Ishikawa (cell line): ENCODE data around the gene RIN3.

ENCODE experiments used
- CEBPB ChIP-seq: IDR thresholded peaks from 2 replicates; pipeline ENCODE4 v1.6.1; 2012
- CREB1 ChIP-seq: IDR thresholded peaks from 2 replicates; pipeline ENCODE4 v1.6.1; 2012; ENCODE audit warnings: low read depth
- EGR1 ChIP-seq: IDR thresholded peaks from 2 replicates; pipeline ENCODE4 v1.6.1; 2012
- EP300 ChIP-seq: IDR thresholded peaks from 2 replicates; pipeline ENCODE4 v1.6.1; 2012; ENCODE audit warnings: borderline replicate concordance
- FOXM1 ChIP-seq: IDR thresholded peaks from 2 replicates; pipeline ENCODE4 v1.6.1; 2012; ENCODE audit warnings: low read depth, borderline replicate concordance
- MAX ChIP-seq: IDR thresholded peaks from 2 replicates; pipeline ENCODE4 v1.6.1; 2012
- NFIC ChIP-seq: IDR thresholded peaks from 2 replicates; pipeline ENCODE4 v1.6.1; 2012
- RAD21 ChIP-seq: IDR thresholded peaks from 2 replicates; pipeline ENCODE4 v1.6.1; 2012; ENCODE audit warnings: low read depth
- REST ChIP-seq: IDR thresholded peaks from 2 replicates; pipeline ENCODE4 v1.6.1; 2012; ENCODE audit warnings: low read depth, mild to moderate bottlenecking
- TAF1 ChIP-seq: IDR thresholded peaks from 2 replicates; pipeline ENCODE4 v1.6.1; 2012; ENCODE audit warnings: low read depth, mild to moderate bottlenecking
- TCF12 ChIP-seq: IDR thresholded peaks from 2 replicates; pipeline ENCODE4 v1.6.1; 2012; ENCODE audit warnings: low read depth
- TEAD4 ChIP-seq: IDR thresholded peaks from 2 replicates; pipeline ENCODE4 v1.6.1; 2012
- USF1 ChIP-seq: IDR thresholded peaks from 2 replicates; pipeline ENCODE4 v1.6.1; 2012
- YY1 ChIP-seq: IDR thresholded peaks from 2 replicates; pipeline ENCODE4 v1.6.1; 2012; ENCODE audit warnings: low read depth
- ZBTB7A ChIP-seq: IDR thresholded peaks from 2 replicates; pipeline ENCODE4 v1.6.1; 2012; ENCODE audit warnings: low read depth

The RIN3 gene

GRCh38 chr14:92584220-92584619 lies 70.6 kb downstream of the RIN3 start:
- TF ChIP-seq FOXM1 (no peak), USF1 (peak; percentile 65)

GRCh38 chr14:92584816-92585215 lies 71.2 kb downstream of the RIN3 start:
- TF ChIP-seq TCF12 (no peak), CREB1 (no peak), CEBPB (no peak), USF1 (no peak), EP300 (no peak)

- TF ChIP-seq ZBTB7A (no peak), RAD21 (no peak), EGR1 (no peak), NFIC (no peak), YY1 (no peak), CEBPB (no peak), REST (no peak), EP300 (no peak), MAX (no peak), TCF12 (no peak), FOXM1 (no peak)
Measured at GRCh38 chr14:92585981-92586937, 72.7 kb downstream of the RIN3 start.

GRCh38 chr14:92586963-92587699 lies 73.5 kb downstream of the RIN3 start:
- TF ChIP-seq NFIC (no peak), TAF1 (no peak), EGR1 (no peak), TCF12 (no peak), EP300 (no peak), CREB1 (no peak), RAD21 (no peak), MAX (no peak), TEAD4 (no peak), FOXM1 (no peak), CEBPB (no peak), USF1 (no peak), REST (no peak), ZBTB7A (no peak), YY1 (no peak)

- TF ChIP-seq ZBTB7A (no peak), TEAD4 (no peak), CEBPB (no peak), TAF1 (no peak), USF1 (no peak), TCF12 (no peak), CREB1 (no peak), YY1 (no peak), EGR1 (no peak), MAX (no peak), FOXM1 (no peak), REST (no peak), RAD21 (no peak), EP300 (no peak), NFIC (no peak)
Measured at GRCh38 chr14:92587700-92588085, 74.1 kb downstream of the RIN3 start.
